ENCODE results near the gene EEF1G. TPM values are rescaled to one million over a fixed set of nuclear protein-coding genes. Genes with fewer than 3 reads are reported as not detected.
A peak's percentile ranks its signal among the peaks of the same experiment; 100 is the strongest.

The EEF1G gene
- total RNA-seq, 1 experiment from 2014 or later, result 1,119 TPM

DNA sequence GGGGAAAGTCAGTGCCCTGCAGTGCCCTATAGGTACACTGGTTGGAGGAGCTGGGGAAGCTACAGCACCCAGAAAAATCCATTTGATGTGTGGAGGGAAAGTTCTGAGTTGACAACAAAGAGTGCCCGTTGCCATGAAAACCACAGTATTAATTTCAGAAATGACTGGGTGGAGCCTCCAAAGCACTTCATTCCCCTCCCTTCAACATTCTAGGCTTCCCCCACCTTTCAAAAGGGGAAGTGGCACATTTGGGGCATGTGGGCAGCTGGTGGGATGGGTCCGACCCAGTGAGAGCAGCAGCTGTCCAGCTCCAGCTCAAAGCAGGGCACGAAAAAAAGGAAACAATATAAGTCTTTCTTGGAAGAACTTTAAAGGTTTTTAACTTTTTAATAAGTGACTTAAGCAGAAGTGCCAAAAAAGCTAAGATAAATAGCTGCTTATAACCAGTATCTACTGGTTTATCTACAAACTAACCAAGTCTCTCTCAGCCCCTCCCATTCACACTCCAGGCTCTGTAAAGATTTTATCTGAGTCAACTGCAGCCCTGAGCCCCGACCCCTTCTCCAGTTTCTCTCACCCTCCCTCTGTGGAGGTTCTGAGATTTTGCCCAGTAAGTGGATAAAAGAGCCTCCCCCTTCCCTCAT lies 18.1 kb downstream of the EEF1G start:
- TF ChIP-seq TCF7L2 (IDR thresholded peaks at IDR 0.05; ENCODE audit: low read depth, low read length) (no peak), SIN3A (IDR thresholded peaks at IDR 0.05; ENCODE audit: borderline replicate concordance, insufficient read depth, low read depth, low read length) (no peak), POLR2AphosphoS5 (IDR thresholded peaks at IDR 0.05; ENCODE audit: low read depth, low read length) (no peak)
- TF ChIP-seq, protein P1, sequence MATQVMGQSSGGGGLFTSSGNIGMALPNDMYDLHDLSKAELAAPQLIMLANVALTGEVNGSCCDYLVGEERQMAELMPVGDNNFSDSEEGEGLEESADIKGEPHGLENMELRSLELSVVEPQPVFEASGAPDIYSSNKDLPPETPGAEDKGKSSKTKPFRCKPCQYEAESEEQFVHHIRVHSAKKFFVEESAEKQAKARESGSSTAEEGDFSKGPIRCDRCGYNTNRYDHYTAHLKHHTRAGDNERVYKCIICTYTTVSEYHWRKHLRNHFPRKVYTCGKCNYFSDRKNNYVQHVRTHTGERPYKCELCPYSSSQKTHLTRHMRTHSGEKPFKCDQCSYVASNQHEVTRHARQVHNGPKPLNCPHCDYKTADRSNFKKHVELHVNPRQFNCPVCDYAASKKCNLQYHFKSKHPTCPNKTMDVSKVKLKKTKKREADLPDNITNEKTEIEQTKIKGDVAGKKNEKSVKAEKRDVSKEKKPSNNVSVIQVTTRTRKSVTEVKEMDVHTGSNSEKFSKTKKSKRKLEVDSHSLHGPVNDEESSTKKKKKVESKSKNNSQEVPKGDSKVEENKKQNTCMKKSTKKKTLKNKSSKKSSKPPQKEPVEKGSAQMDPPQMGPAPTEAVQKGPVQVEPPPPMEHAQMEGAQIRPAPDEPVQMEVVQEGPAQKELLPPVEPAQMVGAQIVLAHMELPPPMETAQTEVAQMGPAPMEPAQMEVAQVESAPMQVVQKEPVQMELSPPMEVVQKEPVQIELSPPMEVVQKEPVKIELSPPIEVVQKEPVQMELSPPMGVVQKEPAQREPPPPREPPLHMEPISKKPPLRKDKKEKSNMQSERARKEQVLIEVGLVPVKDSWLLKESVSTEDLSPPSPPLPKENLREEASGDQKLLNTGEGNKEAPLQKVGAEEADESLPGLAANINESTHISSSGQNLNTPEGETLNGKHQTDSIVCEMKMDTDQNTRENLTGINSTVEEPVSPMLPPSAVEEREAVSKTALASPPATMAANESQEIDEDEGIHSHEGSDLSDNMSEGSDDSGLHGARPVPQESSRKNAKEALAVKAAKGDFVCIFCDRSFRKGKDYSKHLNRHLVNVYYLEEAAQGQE (IDR thresholded peaks at IDR 0.05; ENCODE audit: insufficient read depth in 1 of 2, low read depth in 2 of 2, low read length in 1 of 2), result no peak
- TF ChIP-seq, protein P2, sequence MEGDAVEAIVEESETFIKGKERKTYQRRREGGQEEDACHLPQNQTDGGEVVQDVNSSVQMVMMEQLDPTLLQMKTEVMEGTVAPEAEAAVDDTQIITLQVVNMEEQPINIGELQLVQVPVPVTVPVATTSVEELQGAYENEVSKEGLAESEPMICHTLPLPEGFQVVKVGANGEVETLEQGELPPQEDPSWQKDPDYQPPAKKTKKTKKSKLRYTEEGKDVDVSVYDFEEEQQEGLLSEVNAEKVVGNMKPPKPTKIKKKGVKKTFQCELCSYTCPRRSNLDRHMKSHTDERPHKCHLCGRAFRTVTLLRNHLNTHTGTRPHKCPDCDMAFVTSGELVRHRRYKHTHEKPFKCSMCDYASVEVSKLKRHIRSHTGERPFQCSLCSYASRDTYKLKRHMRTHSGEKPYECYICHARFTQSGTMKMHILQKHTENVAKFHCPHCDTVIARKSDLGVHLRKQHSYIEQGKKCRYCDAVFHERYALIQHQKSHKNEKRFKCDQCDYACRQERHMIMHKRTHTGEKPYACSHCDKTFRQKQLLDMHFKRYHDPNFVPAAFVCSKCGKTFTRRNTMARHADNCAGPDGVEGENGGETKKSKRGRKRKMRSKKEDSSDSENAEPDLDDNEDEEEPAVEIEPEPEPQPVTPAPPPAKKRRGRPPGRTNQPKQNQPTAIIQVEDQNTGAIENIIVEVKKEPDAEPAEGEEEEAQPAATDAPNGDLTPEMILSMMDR (IDR thresholded peaks at IDR 0.05), result no peak
- no peaks in the 10 kb centered on the region for H3K9me3 ChIP-seq (ENCODE audit: control insufficient read depth, insufficient read depth, low read depth, low read length)
- H3K4me1 ChIP-seq (ENCODE audit: control insufficient read depth, insufficient read depth, low read length), result peaks cover 92% of the 10 kb centered on the region
- ATAC-seq (no peak), DNase-seq (ENCODE audit: low read depth, low spot score) (no peak)
- H3K27ac ChIP-seq (ENCODE audit: low read length), result peak overlapping the region; percentile 94
- ChIA-PET CTCF (interaction anchor here (0.5 to 1.6 kb wide), 3 partner anchors 12 to 245 kb away, joined by 3 to 6 read pairs (median 3); no protein-coding TSS in a partner anchor), POLR2A (interaction anchor here (0.9 kb wide), 1 partner anchor 12 kb away, joined by 12 read pairs; no protein-coding TSS in a partner anchor)
- peak overlapping the region in 1 of 2 experiments; percentile 5; a peak in 1 of 4 replicates for H3K4me3 ChIP-seq (ENCODE audit: low read depth in 2 of 2, low read length in 2 of 2)
- in situ Hi-C loops (cut with HindIII; ENCODE audit: low pct_unique_long_range_greater_than_20kb, low sequenced_read_pairs) (no loop called here), intact Hi-C loops (cut with micrococcal nuclease; ENCODE audit: unreplicated experiment) (no loop called here)
- BruUV-seq (replicated peaks), result no TSS peak
- peaks cover 5% of the 10 kb centered on the region; the same call in 1 of the 2 replicates for H3K36me3 ChIP-seq (ENCODE audit: control insufficient read depth, insufficient read depth, low read length)
- H3K27me3 ChIP-seq (ENCODE audit: control insufficient read depth, insufficient read depth, low read length), result no peaks in the 10 kb centered on the region

DNA sequence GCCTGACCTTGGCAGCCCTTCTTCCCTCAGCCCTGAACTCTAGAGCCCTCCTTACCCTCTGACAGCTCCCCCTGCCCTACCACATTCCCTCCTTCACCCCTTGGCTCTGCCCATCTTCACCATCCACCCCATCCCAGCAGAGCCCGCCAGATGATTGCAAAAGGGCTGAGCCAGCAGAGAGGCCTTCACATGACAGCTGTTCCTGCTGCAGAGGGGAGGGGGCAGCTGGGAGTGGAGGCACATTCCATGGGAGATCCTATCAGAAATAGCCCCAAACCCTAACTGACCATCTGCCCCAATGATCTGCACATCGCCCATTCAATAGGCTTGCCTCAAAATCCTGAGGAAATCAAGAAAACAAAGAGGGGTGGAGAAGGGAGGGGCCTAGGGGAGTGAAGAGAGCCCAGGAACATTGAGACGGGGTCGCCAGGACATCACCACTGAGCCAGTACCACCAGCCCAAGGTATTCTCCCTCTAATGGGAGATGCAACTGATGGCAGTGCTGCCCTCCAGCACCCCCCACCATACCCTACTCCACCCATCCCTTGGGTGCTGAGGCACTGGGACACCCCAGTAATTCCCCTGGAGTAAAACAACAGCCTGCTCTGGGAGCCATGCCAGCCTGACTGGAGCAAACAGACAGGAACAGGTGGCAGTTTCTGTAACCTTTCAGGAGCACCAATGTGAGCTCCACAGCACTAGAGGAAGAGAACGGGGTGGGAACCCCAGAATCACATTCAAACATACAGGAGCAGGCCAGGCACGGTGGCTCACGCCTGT lies 19.1 kb downstream of the EEF1G start:
- H3K27ac ChIP-seq (ENCODE audit: low read length), result peak overlapping the region; percentile 94
- POLR2A ChIA-PET, result interaction anchor here (1.0 kb wide), 1 partner anchor 114 kb away, joined by 3 read pairs; no protein-coding TSS in a partner anchor
- in situ Hi-C loops (cut with HindIII; ENCODE audit: low pct_unique_long_range_greater_than_20kb, low sequenced_read_pairs), result no loop called here
- peak overlapping the region in 1 of 2 experiments; percentile 47; a peak in 1 of 4 replicates for H3K4me3 ChIP-seq (ENCODE audit: low read depth in 2 of 2, low read length in 2 of 2)
- no peaks in the 10 kb centered on the region for H3K27me3 ChIP-seq (ENCODE audit: control insufficient read depth, insufficient read depth, low read length)
- peaks cover 5% of the 10 kb centered on the region; the same call in 1 of the 2 replicates for H3K36me3 ChIP-seq (ENCODE audit: control insufficient read depth, insufficient read depth, low read length)
- ATAC-seq, result no peak
- no TSS peak for BruUV-seq (replicated peaks)
- intact Hi-C loops (cut with micrococcal nuclease; ENCODE audit: unreplicated experiment), result no loop called here
- H3K4me1 ChIP-seq (ENCODE audit: control insufficient read depth, insufficient read depth, low read length), result peaks cover 91% of the 10 kb centered on the region
- TF ChIP-seq, protein P2 (IDR thresholded peaks at IDR 0.05), result no peak
- TF ChIP-seq POLR2AphosphoS5 (IDR thresholded peaks at IDR 0.05; ENCODE audit: low read depth, low read length) (no peak), SIN3A (IDR thresholded peaks at IDR 0.05; ENCODE audit: borderline replicate concordance, insufficient read depth, low read depth, low read length) (no peak), TCF7L2 (IDR thresholded peaks at IDR 0.05; ENCODE audit: low read depth, low read length) (no peak)
- TF ChIP-seq, protein P1 (IDR thresholded peaks at IDR 0.05; ENCODE audit: insufficient read depth in 1 of 2, low read depth in 2 of 2, low read length in 1 of 2), result no peak
- no peak for DNase-seq (ENCODE audit: low read depth, low spot score)
- CTCF ChIA-PET, result interaction anchor here (0.7 to 1.6 kb wide), 2 partner anchors 11 to 130 kb away, joined by 6 read pairs; no protein-coding TSS in a partner anchor
- no peaks in the 10 kb centered on the region for H3K9me3 ChIP-seq (ENCODE audit: control insufficient read depth, insufficient read depth, low read depth, low read length)
